Measurements from ENCODE around the gene ERAL1.

DNA sequence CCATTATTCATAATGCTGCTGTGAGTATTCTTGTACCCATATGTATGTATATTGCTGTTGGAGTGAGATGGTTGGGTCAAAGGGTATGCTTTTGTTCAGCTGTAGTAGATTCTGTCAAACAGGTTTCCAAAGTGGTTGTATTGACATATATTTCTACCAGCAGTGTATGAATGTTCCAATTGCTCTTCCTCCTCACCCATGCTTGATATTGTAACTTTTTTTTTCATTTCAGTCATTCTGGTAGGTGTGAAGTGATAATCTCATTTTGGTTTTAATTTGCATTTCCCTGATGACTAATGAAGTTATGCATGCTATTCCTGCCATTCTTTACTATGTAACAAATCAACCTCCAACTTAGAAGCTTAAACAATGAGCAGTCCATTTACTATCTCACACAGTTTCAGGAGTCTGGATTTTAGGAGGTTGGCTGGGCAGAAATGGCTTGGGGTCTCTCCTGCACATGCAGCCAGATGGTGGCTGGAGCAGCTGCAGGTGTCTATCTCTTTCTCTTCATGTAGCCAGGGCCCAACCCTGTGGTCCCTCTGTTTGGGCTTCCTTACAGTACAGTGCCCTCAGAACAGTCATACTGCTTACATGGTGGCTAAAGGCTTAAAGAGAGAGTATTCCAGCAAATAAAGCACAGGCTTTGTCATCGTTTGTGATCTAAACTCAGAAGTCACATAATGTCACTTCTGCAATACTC lies 21.2 kb downstream of the ERAL1 start:
- no peak for TF ChIP-seq POLR2A (IDR thresholded peaks at IDR 0.05; ENCODE audit: low read depth, low read length)
- TF ChIP-seq, protein P1, sequence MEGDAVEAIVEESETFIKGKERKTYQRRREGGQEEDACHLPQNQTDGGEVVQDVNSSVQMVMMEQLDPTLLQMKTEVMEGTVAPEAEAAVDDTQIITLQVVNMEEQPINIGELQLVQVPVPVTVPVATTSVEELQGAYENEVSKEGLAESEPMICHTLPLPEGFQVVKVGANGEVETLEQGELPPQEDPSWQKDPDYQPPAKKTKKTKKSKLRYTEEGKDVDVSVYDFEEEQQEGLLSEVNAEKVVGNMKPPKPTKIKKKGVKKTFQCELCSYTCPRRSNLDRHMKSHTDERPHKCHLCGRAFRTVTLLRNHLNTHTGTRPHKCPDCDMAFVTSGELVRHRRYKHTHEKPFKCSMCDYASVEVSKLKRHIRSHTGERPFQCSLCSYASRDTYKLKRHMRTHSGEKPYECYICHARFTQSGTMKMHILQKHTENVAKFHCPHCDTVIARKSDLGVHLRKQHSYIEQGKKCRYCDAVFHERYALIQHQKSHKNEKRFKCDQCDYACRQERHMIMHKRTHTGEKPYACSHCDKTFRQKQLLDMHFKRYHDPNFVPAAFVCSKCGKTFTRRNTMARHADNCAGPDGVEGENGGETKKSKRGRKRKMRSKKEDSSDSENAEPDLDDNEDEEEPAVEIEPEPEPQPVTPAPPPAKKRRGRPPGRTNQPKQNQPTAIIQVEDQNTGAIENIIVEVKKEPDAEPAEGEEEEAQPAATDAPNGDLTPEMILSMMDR (conservative IDR thresholded peaks at IDR 0.05; ENCODE audit: low read depth, low read length): no peak
- TF ChIP-seq, protein P2, sequence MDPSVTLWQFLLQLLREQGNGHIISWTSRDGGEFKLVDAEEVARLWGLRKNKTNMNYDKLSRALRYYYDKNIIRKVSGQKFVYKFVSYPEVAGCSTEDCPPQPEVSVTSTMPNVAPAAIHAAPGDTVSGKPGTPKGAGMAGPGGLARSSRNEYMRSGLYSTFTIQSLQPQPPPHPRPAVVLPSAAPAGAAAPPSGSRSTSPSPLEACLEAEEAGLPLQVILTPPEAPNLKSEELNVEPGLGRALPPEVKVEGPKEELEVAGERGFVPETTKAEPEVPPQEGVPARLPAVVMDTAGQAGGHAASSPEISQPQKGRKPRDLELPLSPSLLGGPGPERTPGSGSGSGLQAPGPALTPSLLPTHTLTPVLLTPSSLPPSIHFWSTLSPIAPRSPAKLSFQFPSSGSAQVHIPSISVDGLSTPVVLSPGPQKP (IDR thresholded peaks at IDR 0.05; ENCODE audit: borderline replicate concordance, low read depth, low read length): no peak
